Measurements from ENCODE around the gene OR2H1. TPM values are rescaled to one million over a fixed set of nuclear protein-coding genes. Genes with fewer than 3 reads are reported as not detected.

The OR2H1 gene
- total RNA-seq, 1 donor from 2014 or later, result not detected

DNA sequence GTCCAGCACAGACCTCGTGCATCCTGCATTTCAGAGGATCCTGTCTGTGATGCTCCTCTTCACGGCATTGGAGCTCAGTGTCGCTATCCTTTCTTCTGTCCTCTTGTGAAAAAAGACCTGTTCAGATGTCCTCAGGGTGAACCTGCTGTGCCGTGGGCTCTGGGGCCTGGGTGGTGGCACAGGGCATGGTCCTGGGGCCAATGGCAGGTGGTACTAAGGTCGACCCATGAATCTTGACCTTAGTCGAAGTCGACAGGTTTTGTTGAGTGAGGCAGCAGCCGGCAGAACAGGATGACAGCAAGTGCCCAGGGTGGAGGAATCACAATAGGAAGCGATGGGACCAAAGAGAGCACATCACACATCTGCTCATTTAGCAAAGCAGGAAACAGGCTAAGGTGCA is 52.8 kb downstream of the OR2H1 start:
- no peak for DNase-seq (ENCODE audit: low read depth)

DNA sequence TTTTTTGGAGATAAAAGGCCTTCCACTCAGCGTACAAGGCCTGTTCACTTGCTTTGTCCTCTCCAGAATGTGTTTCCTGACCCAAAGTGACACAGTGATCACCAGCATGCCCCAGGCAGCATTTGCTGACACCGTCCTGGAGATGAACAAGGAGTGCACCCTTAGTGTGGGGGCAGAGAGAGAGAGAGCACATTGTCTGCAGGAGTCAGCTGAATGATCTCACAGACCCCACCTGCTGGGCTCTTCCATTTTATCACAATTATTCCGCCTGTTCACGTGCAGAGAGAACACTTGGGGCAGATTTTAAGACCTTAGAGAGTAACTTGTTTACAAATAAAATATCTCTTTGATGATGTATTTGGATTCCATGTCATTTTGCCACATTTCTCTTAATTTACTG is 53.2 kb downstream of the OR2H1 start:
- no peak for DNase-seq (ENCODE audit: low read depth)

DNA sequence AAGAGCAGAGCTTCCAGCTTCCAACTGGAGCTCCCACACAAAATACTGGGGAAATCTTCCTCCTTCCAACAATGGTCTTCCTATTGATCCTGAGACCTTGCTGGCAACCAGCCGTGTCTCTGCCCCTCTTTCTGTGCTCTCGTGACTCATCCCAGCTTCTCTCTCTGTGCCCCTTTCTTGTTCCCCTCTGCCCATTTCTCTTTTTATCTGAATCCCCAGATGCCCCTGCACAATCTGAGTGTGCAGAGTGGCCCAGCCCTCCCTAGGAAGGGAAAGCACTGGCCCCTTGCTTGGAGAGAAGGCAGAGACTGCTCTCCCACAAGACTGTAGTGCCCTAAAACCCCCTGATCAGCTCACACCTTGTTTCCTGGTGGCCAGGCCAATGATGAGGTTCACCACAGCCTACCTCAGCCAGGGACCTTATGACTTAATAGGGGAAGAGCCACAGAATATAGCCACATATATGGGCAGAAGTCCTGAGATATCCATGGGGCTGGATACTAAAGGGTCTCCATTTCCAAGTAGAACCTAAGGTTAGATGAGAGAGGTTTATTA is 53.9 kb downstream of the OR2H1 start:
- no peak for DNase-seq (ENCODE audit: low read depth)

Other genes with a start within 250 kb of the OR2H1 start
- not detected in 2 replicates for gene OR14J1, start 155.5 kb upstream of the OR2H1 start, total RNA-seq
- not detected in 2 replicates for gene OR5V1, start 88.3 kb upstream of the OR2H1 start, total RNA-seq
- gene OR12D3, start 81.9 kb upstream of the OR2H1 start, total RNA-seq, result not detected in 2 replicates
- gene OR12D2, start 61.5 kb upstream of the OR2H1 start, total RNA-seq, result not detected in 2 replicates
- gene OR12D1, start 42.2 kb upstream of the OR2H1 start, total RNA-seq, result not detected in 2 replicates
- not detected in 2 replicates for gene OR10C1, start 17.8 kb upstream of the OR2H1 start, total RNA-seq
- gene OR11A1, start 84 bp upstream of the OR2H1 start, total RNA-seq, result not detected in 2 replicates
- gene MAS1L, start 30.8 kb downstream of the OR2H1 start, total RNA-seq, result not detected in 2 replicates
- not detected in 2 replicates for gene UBD, start 102.6 kb downstream of the OR2H1 start, total RNA-seq
- gene OR2H2, start 128.0 kb downstream of the OR2H1 start, total RNA-seq, result not detected in 2 replicates
- gene GABBR1, start 176.0 kb downstream of the OR2H1 start, total RNA-seq, result 5.7 and 7.8 TPM in 2 replicates
- gene MOG, start 199.9 kb downstream of the OR2H1 start, total RNA-seq, result not detected in 2 replicates
- gene ZFP57, start 224.0 kb downstream of the OR2H1 start, total RNA-seq, result not detected in 2 replicates

Data from myocyte (in vitro differentiated cells).